Keratinocyte (primary cell): ENCODE results near the gene PLXND1. TPM values are rescaled to one million over a fixed set of nuclear protein-coding genes. Genes with fewer than 3 reads are reported as not detected.

ENCODE experiments used
- DNase-seq: peaks from one replicate; pipeline ENCODE4 v3.0.0-alpha.2; 2011; ENCODE audit warnings: low read depth, missing footprints, low spot score
- FAIRE-seq: peaks from 2 replicates; lab custom pipeline; 2011; peaks lifted over from hg19 to GRCh38; lab: Jason Lieb, UNC
- H2AFZ ChIP-seq: 2 replicates; pipeline ENCODE4 v1.6.0; 2012; ENCODE audit warnings: low read length, control low read depth, inconsistent platforms; ENCODE audit not compliant: control insufficient read depth
- H3K27ac ChIP-seq: 2 replicates; pipeline ENCODE4 v1.5.1; 2011; ENCODE audit warnings: low read length; ENCODE audit not compliant: control insufficient read depth, insufficient read depth
- H3K27me3 ChIP-seq: 3 replicates; pipeline ENCODE4 v1.6.0; 2011; ENCODE audit warnings: low read length; ENCODE audit not compliant: control insufficient read depth, insufficient read depth; ENCODE audit errors: extremely low read depth
- H3K36me3 ChIP-seq, 2 experiments: 2 replicates in 1 of 2; 3 replicates in 1 of 2; pipeline ENCODE4 v1.5.1; 2011; ENCODE audit warnings: low read length in 2 of 2, mild to moderate bottlenecking in 1 of 2; ENCODE audit not compliant: control insufficient read depth in 2 of 2, insufficient read depth in 2 of 2; ENCODE audit errors: extremely low read depth in 1 of 2
- H3K4me1 ChIP-seq: 3 replicates; pipeline ENCODE4 v1.5.1; 2011; ENCODE audit warnings: low read length; ENCODE audit not compliant: control insufficient read depth, insufficient read depth; ENCODE audit errors: extremely low read depth
- H3K4me2 ChIP-seq: 3 replicates; pipeline ENCODE4 v1.6.0; 2011; ENCODE audit warnings: low read depth, low read length; ENCODE audit not compliant: control insufficient read depth, insufficient read depth; ENCODE audit errors: extremely low read depth
- H3K4me3 ChIP-seq, 3 experiments: fragments of 200-600 bp in 1 of 3; sonication (generic) in 1 of 3; 2 replicates in 2 of 3; 3 replicates in 1 of 3; pipeline ENCODE4 v1.5.1; 2011 to 2016; ENCODE audit warnings: low read length in 3 of 3, mild to moderate bottlenecking in 3 of 3, control low read depth in 2 of 3, inconsistent platforms in 1 of 3, low read depth in 1 of 3, mixed read lengths in 1 of 3, mixed run types in 1 of 3, moderate library complexity in 1 of 3; ENCODE audit not compliant: control insufficient read depth in 2 of 3, insufficient read depth in 2 of 3; ENCODE audit errors: extremely low read depth in 1 of 3
- H3K79me2 ChIP-seq: 2 replicates; pipeline ENCODE4 v1.6.0; 2012; ENCODE audit warnings: low read length; ENCODE audit not compliant: control insufficient read depth, insufficient read depth
- H3K9ac ChIP-seq: 3 replicates; pipeline ENCODE4 v1.6.0; 2011; ENCODE audit warnings: low read length; ENCODE audit not compliant: control insufficient read depth, insufficient read depth; ENCODE audit errors: extremely low read depth
- H3K9me1 ChIP-seq: 3 replicates; pipeline ENCODE4 v1.6.0; 2011; ENCODE audit warnings: low read length; ENCODE audit not compliant: control insufficient read depth, insufficient read depth; ENCODE audit errors: extremely low read depth
- H3K9me3 ChIP-seq: 2 replicates; pipeline ENCODE4 v1.5.1; 2012; ENCODE audit warnings: low read depth, low read length; ENCODE audit not compliant: control insufficient read depth
- H4K20me1 ChIP-seq: 3 replicates; pipeline ENCODE4 v1.6.0; 2011; ENCODE audit warnings: low read length; ENCODE audit not compliant: control insufficient read depth, insufficient read depth; ENCODE audit errors: extremely low read depth
- EZH2 ChIP-seq: IDR thresholded peaks from one replicate; pipeline ENCODE4 v1.6.1; 2012; ENCODE audit warnings: inconsistent platforms, mild to moderate bottlenecking, low read length, moderate library complexity
- dilution Hi-C: fragments of 300-500 bp; cut with MboI; formaldehyde crosslinking; loops from one replicate; pipeline ENCODE4 v1.7.0; 2020; ENCODE audit warnings: low sequenced_read_pairs; ENCODE audit not compliant: extremely low pct_ligation_motif_present
- polyA plus RNA-seq, 5 experiments: library from polyadenylated mRNA; depleted of rRNA in 3 of 5; stranded (reverse) in 3 of 5; stranded (forward) in 1 of 5; unstranded in 1 of 5; fragments of >200 nt; gene quantifications; 1 replicate in 1 of 5; 2 replicates in 3 of 5; 3 replicates in 1 of 5; pipeline versions ENCODE4 v1.2.1 to v1.2.3, GENCODE V29; 2011 to 2012; ENCODE audit warnings: missing spikeins in 2 of 5, low read depth in 1 of 5, low replicate concordance in 1 of 5
- TF ChIP-seq, protein P1 (sequence below), 3 experiments: IDR thresholded peaks in 1 of 3; conservative IDR thresholded peaks in 1 of 3; optimal IDR thresholded peaks in 1 of 3; 2 replicates in 2 of 3; 3 replicates in 1 of 3; pipeline versions ENCODE3 to v1.5.1; 2011; ENCODE audit warnings: low read length in 3 of 3, mild to moderate bottlenecking in 3 of 3, moderate library complexity in 2 of 3, control low read depth in 1 of 3, inconsistent platforms in 1 of 3; ENCODE audit not compliant: insufficient read depth in 2 of 3; ENCODE audit errors: extremely low read depth in 1 of 3

Gene PLXND1
- polyA plus RNA-seq, 1 donor (not counting 4 experiments of a cell fraction or from before 2014, with no cell fraction given), result 0.09 TPM

DNA sequence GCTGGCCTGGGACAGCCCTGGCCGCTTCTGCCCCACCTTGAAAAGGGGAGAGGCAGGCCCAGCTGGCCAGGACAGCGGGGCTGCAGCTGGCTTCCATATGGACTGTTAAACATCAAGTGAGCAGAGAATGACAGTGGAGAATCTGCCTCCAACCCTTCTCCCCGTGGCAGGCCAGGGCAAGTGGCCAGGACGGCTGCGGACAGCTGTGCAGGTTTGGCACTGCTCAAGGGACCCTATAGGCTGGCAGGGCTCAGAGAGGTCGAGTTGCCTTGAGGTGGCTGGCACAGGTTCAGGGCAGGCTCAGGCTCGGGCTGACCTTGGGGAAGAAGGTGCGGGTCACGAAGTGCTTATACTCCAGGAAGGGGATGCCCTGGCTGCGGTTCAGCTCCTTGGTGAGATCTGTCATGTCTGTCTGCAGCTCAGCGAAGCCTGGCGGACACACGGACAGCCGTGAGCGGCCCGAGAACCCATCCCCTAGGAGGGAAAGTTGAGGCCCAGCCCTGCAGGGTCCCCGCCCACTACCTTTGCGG, 39.2 kb downstream of the PLXND1 start:
- no peaks in the 10 kb centered on the region for H3K9me1 ChIP-seq
- no peak for FAIRE-seq
- no peak overlapping the region for H3K4me2 ChIP-seq
- no peak overlapping the region for H3K9ac ChIP-seq
- H3K4me1 ChIP-seq, result no peaks in the 10 kb centered on the region
- H3K27ac ChIP-seq, result no peak overlapping the region
- no peaks in the 10 kb centered on the region for H4K20me1 ChIP-seq
- no peak overlapping the region for H3K4me3 ChIP-seq
- dilution Hi-C loops, result no loop called here
- no peak overlapping the region for H2AFZ ChIP-seq
- DNase-seq, result no peak
- peaks cover 6% of the 10 kb centered on the region for H3K27me3 ChIP-seq
- no peaks in the 10 kb centered on the region for H3K9me3 ChIP-seq
- no peaks in the 10 kb centered on the region for H3K79me2 ChIP-seq
- H3K36me3 ChIP-seq, result no peaks in the 10 kb centered on the region
- TF ChIP-seq, protein P1, sequence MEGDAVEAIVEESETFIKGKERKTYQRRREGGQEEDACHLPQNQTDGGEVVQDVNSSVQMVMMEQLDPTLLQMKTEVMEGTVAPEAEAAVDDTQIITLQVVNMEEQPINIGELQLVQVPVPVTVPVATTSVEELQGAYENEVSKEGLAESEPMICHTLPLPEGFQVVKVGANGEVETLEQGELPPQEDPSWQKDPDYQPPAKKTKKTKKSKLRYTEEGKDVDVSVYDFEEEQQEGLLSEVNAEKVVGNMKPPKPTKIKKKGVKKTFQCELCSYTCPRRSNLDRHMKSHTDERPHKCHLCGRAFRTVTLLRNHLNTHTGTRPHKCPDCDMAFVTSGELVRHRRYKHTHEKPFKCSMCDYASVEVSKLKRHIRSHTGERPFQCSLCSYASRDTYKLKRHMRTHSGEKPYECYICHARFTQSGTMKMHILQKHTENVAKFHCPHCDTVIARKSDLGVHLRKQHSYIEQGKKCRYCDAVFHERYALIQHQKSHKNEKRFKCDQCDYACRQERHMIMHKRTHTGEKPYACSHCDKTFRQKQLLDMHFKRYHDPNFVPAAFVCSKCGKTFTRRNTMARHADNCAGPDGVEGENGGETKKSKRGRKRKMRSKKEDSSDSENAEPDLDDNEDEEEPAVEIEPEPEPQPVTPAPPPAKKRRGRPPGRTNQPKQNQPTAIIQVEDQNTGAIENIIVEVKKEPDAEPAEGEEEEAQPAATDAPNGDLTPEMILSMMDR (optimal IDR thresholded peaks at IDR 0.05 in 1 of 3, IDR thresholded peaks at IDR 0.05 in 1 of 3, conservative IDR thresholded peaks at IDR 0.05 in 1 of 3; ENCODE audit: extremely low read depth in 1 of 3, insufficient read depth in 2 of 3, low read length in 3 of 3), result no peak
- TF ChIP-seq EZH2, result no peak

DNA sequence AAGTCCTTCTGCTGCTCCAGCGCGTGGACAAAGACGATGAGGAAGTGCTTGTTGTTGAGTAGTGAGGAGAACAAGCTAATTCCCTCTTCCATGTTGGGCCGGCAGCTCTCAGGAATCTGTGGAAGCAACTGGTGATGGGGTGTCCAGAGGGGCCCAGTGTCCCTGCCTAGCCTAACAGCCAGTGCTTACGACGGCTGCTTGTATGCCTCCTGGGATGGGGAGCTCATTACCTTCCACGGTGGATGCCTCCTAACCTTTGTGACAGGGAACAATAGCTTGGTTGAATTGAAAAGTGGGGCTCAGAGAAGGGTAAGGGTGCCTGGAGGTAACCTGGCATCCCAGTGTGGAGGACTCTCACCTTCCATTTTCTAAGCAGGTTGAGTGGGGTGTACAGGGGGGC, 40.6 kb downstream of the PLXND1 start:
- no peaks in the 10 kb centered on the region for H3K4me1 ChIP-seq
- H3K9me1 ChIP-seq, result no peaks in the 10 kb centered on the region
- FAIRE-seq (no peak), DNase-seq (no peak)
- H3K9me3 ChIP-seq, result no peaks in the 10 kb centered on the region
- peaks cover 6% of the 10 kb centered on the region for H3K27me3 ChIP-seq
- no peaks in the 10 kb centered on the region for H3K36me3 ChIP-seq
- dilution Hi-C loops, result no loop called here
- H3K4me3 ChIP-seq, result no peak overlapping the region
- no peaks in the 10 kb centered on the region for H3K79me2 ChIP-seq
- no peak overlapping the region for H3K4me2 ChIP-seq
- no peak overlapping the region for H3K9ac ChIP-seq
- TF ChIP-seq EZH2, result no peak
- TF ChIP-seq, protein P1 (optimal IDR thresholded peaks at IDR 0.05 in 1 of 3, IDR thresholded peaks at IDR 0.05 in 1 of 3, conservative IDR thresholded peaks at IDR 0.05 in 1 of 3; ENCODE audit: extremely low read depth in 1 of 3, insufficient read depth in 2 of 3, low read length in 3 of 3), result no peak
- H2AFZ ChIP-seq, result no peak overlapping the region
- H4K20me1 ChIP-seq, result no peaks in the 10 kb centered on the region
- no peak overlapping the region for H3K27ac ChIP-seq
